Measurements from ENCODE around the gene GALNS.

GRCh38 chr16:88813269-88814143, 43.2 kb downstream of the GALNS start:
- no peak for TF ChIP-seq CTCF (conservative IDR thresholded peaks at IDR 0.05; ENCODE audit: low read length)
- TF ChIP-seq EZH2phosphoT487 (IDR thresholded peaks at IDR 0.05; ENCODE audit: borderline replicate concordance), result no peak

All from Loucy (cell line).